Peyer's patch (tissue), 4 donors: ENCODE results near the gene FAM107B.

Source experiments
- POLR2A ChIP-seq, 2 donors: fragments of 450-650 bp; IDR thresholded peaks; one replicate each; pipeline ENCODE4 v1.5.1; 2017; ENCODE audit warnings: antibody characterized with exemption in 2 of 2, mild to moderate bottlenecking in 2 of 2, moderate library complexity in 2 of 2
- TF ChIP-seq, protein P1 (sequence below), 6 experiments: fragments of 450-650 bp in 4 of 6; fragments of 200-600 bp in 2 of 6; sonication (generic) in 1 of 6; IDR thresholded peaks; one replicate each; pipeline ENCODE4 v1.5.1; 2017 to 2019; ENCODE audit warnings: antibody characterized with exemption in 6 of 6, mild to moderate bottlenecking in 3 of 6, moderate library complexity in 1 of 6

DNA sequence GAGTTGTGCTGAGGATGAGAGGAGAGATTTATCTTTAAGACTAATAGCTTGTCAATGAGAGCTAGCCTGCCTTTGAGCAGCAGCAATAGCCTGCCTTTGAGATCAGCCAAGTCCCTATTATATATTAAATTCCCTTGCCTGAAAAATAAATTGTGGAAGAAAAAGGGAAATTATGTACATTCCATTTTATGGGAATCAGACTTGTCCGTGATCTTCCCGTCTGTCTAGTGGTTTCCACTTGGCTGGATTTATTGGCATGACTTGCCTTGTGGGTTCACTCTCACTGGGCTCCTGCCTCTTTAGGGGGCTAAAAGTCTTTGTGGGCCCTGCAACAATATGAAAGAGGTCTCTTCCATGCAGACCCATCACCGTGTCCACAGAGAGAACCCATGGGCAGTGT is 272.3 kb downstream of the FAM107B start:
- TF ChIP-seq, protein P1, sequence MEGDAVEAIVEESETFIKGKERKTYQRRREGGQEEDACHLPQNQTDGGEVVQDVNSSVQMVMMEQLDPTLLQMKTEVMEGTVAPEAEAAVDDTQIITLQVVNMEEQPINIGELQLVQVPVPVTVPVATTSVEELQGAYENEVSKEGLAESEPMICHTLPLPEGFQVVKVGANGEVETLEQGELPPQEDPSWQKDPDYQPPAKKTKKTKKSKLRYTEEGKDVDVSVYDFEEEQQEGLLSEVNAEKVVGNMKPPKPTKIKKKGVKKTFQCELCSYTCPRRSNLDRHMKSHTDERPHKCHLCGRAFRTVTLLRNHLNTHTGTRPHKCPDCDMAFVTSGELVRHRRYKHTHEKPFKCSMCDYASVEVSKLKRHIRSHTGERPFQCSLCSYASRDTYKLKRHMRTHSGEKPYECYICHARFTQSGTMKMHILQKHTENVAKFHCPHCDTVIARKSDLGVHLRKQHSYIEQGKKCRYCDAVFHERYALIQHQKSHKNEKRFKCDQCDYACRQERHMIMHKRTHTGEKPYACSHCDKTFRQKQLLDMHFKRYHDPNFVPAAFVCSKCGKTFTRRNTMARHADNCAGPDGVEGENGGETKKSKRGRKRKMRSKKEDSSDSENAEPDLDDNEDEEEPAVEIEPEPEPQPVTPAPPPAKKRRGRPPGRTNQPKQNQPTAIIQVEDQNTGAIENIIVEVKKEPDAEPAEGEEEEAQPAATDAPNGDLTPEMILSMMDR (IDR thresholded peaks at IDR 0.05) = no peak
- TF ChIP-seq POLR2A (IDR thresholded peaks at IDR 0.05) = no peak
